C4-2B (cell line): ENCODE measurements around the gene OR5K4.
A peak's percentile ranks its signal among the peaks of the same experiment; 100 is the strongest.

Experiments
- H3K27ac ChIP-seq: fragments of 450-650 bp; 2 replicates; pipeline ENCODE4 v1.5.1; 2017
- ZFX ChIP-seq: fragments of 450-650 bp; IDR thresholded peaks from 2 replicates; pipeline ENCODE4 v1.6.1; 2017
- TF ChIP-seq, protein P1 (sequence below): fragments of 450-650 bp; conservative IDR thresholded peaks from 2 replicates; pipeline ENCODE4 v1.5.1; 2017; ENCODE audit warnings: mild to moderate bottlenecking

The OR5K4 gene

DNA sequence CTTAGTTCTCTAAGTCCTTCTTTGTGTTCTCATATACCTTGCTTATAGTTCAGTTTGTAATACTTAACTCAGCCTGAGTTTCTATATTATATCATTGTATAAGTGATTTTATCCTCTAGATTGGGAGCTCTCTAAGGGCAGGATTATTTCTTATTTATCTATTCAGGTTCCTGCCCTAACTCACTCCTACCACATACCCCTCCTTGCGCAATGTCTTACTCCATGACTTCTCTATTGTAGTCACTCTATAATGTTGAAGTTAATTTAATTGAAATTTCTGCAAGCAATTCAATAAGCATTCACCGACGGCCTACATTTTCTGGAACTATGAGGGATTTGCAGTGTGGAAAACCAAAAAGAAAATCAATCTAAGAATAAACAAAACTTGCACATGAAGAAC is 3.6 kb upstream of the OR5K4 start:
- no peak for TF ChIP-seq ZFX
- TF ChIP-seq, protein P1, sequence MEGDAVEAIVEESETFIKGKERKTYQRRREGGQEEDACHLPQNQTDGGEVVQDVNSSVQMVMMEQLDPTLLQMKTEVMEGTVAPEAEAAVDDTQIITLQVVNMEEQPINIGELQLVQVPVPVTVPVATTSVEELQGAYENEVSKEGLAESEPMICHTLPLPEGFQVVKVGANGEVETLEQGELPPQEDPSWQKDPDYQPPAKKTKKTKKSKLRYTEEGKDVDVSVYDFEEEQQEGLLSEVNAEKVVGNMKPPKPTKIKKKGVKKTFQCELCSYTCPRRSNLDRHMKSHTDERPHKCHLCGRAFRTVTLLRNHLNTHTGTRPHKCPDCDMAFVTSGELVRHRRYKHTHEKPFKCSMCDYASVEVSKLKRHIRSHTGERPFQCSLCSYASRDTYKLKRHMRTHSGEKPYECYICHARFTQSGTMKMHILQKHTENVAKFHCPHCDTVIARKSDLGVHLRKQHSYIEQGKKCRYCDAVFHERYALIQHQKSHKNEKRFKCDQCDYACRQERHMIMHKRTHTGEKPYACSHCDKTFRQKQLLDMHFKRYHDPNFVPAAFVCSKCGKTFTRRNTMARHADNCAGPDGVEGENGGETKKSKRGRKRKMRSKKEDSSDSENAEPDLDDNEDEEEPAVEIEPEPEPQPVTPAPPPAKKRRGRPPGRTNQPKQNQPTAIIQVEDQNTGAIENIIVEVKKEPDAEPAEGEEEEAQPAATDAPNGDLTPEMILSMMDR, result no peak
- no peak overlapping the region for H3K27ac ChIP-seq

DNA sequence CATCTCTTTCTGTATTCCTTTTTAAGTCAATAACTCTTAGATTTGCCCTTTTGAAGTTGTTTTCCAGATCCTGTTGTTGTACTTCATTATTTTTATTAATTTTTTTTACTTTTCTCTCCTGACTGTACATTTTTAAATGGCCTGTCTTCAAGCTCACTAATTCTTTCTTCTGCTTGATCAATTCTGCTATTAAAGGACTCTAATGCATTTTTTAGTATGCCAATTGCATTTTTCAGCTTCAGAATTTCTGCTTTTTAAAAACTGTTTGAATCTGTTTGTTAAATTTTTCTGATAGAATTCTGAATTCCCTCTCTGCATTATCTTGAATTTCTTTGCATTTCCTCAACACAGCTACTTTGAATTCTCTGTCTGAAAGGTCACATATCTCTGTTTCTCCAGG is 5.6 kb downstream of the OR5K4 start:
- TF ChIP-seq, protein P1, result no peak
- TF ChIP-seq ZFX, result no peak
- H3K27ac ChIP-seq, result no peak overlapping the region

DNA sequence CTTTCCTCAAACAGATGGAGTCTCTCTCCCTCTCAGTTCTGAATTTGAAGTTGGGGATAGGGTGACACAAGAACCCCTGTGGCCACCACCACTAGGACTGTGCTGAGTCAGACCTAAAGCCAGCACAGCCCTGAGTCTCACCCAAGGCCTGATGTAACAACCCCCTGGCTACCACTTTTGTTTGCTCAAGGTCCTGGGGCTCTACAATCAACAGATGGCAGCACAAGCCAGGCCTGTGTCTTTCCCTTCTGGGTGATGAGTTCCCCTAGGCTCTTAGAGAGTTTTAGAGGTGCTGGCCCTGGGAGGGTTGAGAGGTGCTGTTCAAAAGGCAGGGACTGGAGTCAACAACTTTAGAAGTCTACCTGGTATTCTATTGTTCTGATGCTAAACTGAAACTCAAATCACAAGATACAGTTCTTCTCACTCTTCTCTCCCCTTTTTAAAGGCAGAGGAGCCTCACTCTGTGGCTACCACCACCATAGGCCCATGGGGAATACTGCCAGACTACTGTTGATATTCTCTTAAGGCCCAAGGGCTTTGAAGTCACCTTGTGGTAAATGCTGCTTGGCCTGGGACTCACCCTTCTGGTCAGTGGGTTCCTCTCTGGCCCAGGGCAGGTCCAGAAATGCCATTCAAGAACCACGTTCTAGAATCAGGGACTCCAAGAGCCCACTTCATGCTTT is 6.5 kb downstream of the OR5K4 start:
- TF ChIP-seq, protein P1, result peak; percentile 18
- TF ChIP-seq ZFX, result no peak

DNA sequence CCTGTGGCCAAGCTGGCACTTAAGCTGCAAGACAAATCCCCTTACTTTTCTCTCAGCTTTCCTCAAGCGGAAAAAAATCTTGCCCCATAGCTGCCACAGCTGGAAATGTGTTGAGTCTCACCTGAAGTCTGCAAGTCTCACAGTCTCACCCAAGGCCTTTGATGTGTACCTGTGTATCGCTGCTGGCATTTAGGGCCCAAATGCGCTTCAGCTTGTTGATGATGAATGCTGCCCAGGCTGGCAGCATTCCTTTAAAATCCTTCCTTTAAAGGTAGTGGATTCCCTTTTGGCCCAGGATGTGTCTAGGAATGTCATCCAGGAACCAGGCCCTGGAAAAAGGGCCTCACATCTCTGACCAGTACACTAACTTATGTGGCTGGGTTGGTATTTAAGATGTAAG is 7.0 kb downstream of the OR5K4 start:
- TF ChIP-seq, protein P1, result no peak
- no peak for TF ChIP-seq ZFX
- H3K27ac ChIP-seq, result no peak overlapping the region

More for the DNA sequence above, 6.5 kb downstream of the OR5K4 start:
- H3K27ac ChIP-seq, result no peak overlapping the region

DNA sequence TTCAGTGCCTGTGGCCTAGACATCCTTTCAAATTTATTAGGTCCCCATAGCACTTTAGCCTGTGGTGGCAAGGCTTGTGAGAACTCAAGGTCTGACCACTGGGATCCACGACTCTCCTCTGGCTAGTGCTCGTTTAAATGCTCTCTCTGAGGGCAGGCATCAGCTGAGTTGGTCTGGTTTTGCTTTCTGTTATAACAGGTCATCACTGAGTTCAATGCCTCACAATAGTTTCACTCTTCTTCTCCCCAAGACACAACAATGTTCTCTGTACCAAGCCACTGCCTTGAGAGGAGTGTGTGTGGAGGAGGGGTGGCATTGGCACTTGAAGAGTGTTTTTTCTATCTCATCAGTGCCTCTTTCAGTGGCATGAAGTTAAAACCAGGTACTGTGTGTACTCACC is 7.6 kb downstream of the OR5K4 start:
- no peak for TF ChIP-seq ZFX
- TF ChIP-seq, protein P1, result no peak
- no peak overlapping the region for H3K27ac ChIP-seq

DNA sequence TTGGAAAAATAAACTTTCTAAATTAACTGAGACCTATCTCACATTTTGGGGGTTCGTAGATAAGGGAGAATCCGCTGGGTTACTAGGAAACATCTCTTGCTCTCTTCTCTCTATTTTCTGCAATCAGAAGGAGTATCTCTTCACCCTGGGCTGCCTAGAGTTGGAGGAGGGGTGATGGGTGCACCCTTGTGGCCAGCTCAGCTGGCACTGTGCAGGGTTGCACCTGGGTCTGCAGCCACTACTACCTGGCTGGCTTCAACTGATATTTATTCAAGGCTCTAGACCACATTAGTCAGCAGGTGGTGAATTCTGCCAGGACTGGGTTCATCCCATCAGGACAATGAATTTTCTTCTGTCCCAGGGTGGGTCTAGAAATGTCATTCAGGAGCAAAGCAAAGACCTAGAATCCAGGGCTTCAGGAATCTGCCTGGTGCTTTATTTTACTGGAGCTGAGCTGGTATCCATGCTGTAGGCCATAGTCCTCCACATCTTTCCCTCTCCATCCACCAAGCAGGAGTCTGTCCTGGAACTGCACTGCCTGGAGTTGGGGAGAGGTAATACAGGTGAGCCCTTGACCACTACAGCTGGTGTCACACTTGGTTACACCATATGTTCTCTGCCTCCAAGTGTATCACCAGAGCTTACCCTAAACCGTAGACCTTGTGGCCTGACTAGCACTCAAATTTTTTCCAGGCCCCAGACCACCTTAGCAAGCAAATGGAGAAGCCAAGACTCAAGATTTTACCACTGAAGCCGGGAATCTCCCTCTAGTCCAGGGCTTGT is 14.0 kb downstream of the OR5K4 start:
- H3K27ac ChIP-seq, result no peak overlapping the region
- TF ChIP-seq ZFX, result no peak
- TF ChIP-seq, protein P1, result no peak

DNA sequence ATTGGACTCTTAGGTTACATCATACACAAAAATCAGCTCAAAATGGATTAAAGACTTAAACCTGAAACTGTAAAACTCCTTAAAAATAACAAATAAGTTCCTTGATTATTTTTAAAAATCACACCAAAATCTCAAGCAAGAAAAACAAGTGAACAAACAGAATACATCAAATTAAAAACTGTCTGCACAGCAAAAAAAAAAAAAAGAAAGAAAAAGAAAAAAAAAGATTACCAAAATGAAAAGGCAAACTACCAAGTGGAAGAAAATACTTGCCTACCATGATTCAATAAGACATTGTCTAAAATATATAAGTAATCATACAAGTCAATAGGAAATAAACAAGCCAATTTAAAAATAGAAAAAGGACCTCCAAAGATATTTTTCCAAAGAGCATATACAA is 17.5 kb downstream of the OR5K4 start:
- TF ChIP-seq, protein P1, result no peak
- no peak for TF ChIP-seq ZFX
- H3K27ac ChIP-seq, result no peak overlapping the region
